AG04450 (cell line): ENCODE results near the gene MRPL33. TPM values are rescaled to one million over a fixed set of nuclear protein-coding genes. Genes with fewer than 3 reads are reported as not detected.

Source experiments
- CTCF ChIA-PET: fragments of 300-600, 350-600 bp; formaldehyde crosslinking; extraction: SDS; loops from one replicate; lab custom pipeline; 2022; ENCODE audit warnings: antibody characterized with exemption, inconsistent platforms; lab: Charles Lee
- POLR2A ChIA-PET: fragments of 350-600 bp; formaldehyde crosslinking; extraction: SDS; loops from one replicate; lab custom pipeline; 2021; ENCODE audit warnings: antibody characterized with exemption, inconsistent platforms; lab: Yijun Ruan, JAX
- DNase-seq: peaks from one replicate; pipeline ENCODE4 v3.0.0-alpha.2; 2011; ENCODE audit warnings: low read depth, low spot score
- H3K27ac ChIP-seq: one replicate; pipeline ENCODE4 v1.5.1; 2012; ENCODE audit warnings: low read depth, low read length, control low read depth
- H3K27me3 ChIP-seq: one replicate; pipeline ENCODE4 v1.6.0; 2012; ENCODE audit warnings: low read length; ENCODE audit not compliant: control insufficient read depth, insufficient read depth
- H3K4me3 ChIP-seq: 2 replicates; pipeline ENCODE4 v1.5.1; 2011; ENCODE audit warnings: mild to moderate bottlenecking, low read depth, low read length, control low read depth
- H3K9me3 ChIP-seq: 2 replicates; pipeline ENCODE4 v1.5.1; 2012; ENCODE audit warnings: low read length; ENCODE audit not compliant: control insufficient read depth, insufficient read depth
- CTCF ChIP-seq: IDR thresholded peaks from 2 replicates; pipeline ENCODE4 v1.5.1; 2011; ENCODE audit warnings: low read depth, low read length, control low read depth, inconsistent platforms
- polyA plus RNA-seq: library from polyadenylated mRNA; depleted of rRNA; stranded (reverse); fragments of >200 nt; gene quantifications from 2 replicates; pipeline ENCODE4 v1.2.3, GENCODE V29; 2011; rRNA removed

The MRPL33 gene
- polyA plus RNA-seq, 1 experiment: 137 TPM

GRCh38 chr2:27823569-27823968 is 52.0 kb downstream of the MRPL33 start:
- TF ChIP-seq CTCF: no peak
- no peak for DNase-seq
- POLR2A ChIA-PET: no interaction called here
- Histone ChIP-seq H3K27me3 (no peaks in the 10 kb centered on the region), H3K4me3 (no peak overlapping the region), H3K27ac (no peak overlapping the region), H3K9me3 (no peaks in the 10 kb centered on the region)
- CTCF ChIA-PET: no interaction called here

- no peak for TF ChIP-seq CTCF
- CTCF ChIA-PET: no interaction called here
- DNase-seq: no peak
- H3K27ac ChIP-seq: no peak overlapping the region
- H3K27me3 ChIP-seq: no peaks in the 10 kb centered on the region
- POLR2A ChIA-PET: no interaction called here
- no peaks in the 10 kb centered on the region for H3K9me3 ChIP-seq
- H3K4me3 ChIP-seq: no peak overlapping the region
Measured at GRCh38 chr2:27824401-27824800, 52.9 kb downstream of the MRPL33 start.

GRCh38 chr2:27828305-27828704 is 56.8 kb downstream of the MRPL33 start:
- Histone ChIP-seq H3K4me3 (no peak overlapping the region), H3K27ac (no peak overlapping the region), H3K27me3 (no peaks in the 10 kb centered on the region), H3K9me3 (no peaks in the 10 kb centered on the region)
- CTCF ChIA-PET: no interaction called here
- no peak for DNase-seq
- POLR2A ChIA-PET: no interaction called here
- no peak for TF ChIP-seq CTCF

Other genes starting within 250 kb of the MRPL33 start
- 51.4 and 63.7 TPM in 2 replicates for gene ZNF512, start 188.7 kb upstream of the MRPL33 start, polyA plus RNA-seq
- gene CCDC121, start 142.7 kb upstream of the MRPL33 start, polyA plus RNA-seq: 1.7 and 1.8 TPM in 2 replicates
- 63.9 and 73.6 TPM in 2 replicates for gene GPN1, start 142.7 kb upstream of the MRPL33 start, polyA plus RNA-seq
- gene SUPT7L, start 108.1 kb upstream of the MRPL33 start, polyA plus RNA-seq: 43.9 and 46.7 TPM in 2 replicates
- 12.5 and 15.5 TPM in 2 replicates for gene SLC4A1AP, start 107.8 kb upstream of the MRPL33 start, polyA plus RNA-seq
- 1.4 and 1.5 TPM in 2 replicates for gene RBKS, start 118.7 kb downstream of the MRPL33 start, polyA plus RNA-seq
- gene BABAM2, start 119.0 kb downstream of the MRPL33 start, polyA plus RNA-seq: 44.5 and 45.0 TPM in 2 replicates